ENCODE data around the gene CFAP46.

CFAP46 gene

DNA sequence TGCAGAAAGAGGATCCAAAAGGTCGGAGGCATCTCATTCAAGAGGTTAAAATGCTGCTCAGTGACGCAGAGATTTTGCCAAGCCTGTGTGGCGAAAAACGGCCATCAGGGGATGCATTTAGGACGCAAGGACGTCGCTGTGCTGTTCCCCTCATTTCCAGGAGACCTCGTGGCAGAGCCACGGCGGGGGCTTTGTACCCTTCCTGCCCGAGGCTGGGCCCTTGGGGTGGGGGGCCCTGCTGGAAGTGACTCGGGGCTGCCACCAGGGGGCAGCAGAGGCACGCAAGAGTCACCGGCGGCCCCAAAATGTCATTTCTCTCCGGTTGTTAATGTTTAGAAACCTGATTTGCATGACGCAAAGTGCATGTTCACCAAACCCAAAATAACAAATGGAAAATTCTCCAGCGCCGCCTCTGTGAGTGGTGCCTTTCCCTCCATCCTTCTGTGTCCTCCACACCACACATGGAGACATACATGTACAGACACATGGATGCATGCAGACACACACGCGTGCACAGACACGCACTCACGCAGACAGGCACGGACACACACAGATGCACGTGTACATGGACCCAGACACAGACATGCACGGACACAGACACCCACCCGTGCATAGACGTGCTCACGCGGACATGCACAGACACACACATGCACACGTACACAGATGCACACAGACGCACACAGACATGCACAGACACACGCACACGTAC lies 105.4 kb downstream of the CFAP46 start:
- DNase-seq (ENCODE audit: low read depth), result peak; percentile 38
- H3K4me3 ChIP-seq (ENCODE audit: low read depth, low read length), result no peak overlapping the region
- TF ChIP-seq, protein P1, sequence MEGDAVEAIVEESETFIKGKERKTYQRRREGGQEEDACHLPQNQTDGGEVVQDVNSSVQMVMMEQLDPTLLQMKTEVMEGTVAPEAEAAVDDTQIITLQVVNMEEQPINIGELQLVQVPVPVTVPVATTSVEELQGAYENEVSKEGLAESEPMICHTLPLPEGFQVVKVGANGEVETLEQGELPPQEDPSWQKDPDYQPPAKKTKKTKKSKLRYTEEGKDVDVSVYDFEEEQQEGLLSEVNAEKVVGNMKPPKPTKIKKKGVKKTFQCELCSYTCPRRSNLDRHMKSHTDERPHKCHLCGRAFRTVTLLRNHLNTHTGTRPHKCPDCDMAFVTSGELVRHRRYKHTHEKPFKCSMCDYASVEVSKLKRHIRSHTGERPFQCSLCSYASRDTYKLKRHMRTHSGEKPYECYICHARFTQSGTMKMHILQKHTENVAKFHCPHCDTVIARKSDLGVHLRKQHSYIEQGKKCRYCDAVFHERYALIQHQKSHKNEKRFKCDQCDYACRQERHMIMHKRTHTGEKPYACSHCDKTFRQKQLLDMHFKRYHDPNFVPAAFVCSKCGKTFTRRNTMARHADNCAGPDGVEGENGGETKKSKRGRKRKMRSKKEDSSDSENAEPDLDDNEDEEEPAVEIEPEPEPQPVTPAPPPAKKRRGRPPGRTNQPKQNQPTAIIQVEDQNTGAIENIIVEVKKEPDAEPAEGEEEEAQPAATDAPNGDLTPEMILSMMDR (conservative IDR thresholded peaks at IDR 0.05; ENCODE audit: low read depth, low read length), result peak; percentile 88

- TF ChIP-seq, protein P1 (conservative IDR thresholded peaks at IDR 0.05; ENCODE audit: low read depth, low read length), result no peak
- DNase-seq (ENCODE audit: low read depth), result no peak
- H3K4me3 ChIP-seq (ENCODE audit: low read depth, low read length), result no peak overlapping the region
Observed at GRCh38 chr10:132836248-132836831, 106.0 kb downstream of the CFAP46 start.

DNA sequence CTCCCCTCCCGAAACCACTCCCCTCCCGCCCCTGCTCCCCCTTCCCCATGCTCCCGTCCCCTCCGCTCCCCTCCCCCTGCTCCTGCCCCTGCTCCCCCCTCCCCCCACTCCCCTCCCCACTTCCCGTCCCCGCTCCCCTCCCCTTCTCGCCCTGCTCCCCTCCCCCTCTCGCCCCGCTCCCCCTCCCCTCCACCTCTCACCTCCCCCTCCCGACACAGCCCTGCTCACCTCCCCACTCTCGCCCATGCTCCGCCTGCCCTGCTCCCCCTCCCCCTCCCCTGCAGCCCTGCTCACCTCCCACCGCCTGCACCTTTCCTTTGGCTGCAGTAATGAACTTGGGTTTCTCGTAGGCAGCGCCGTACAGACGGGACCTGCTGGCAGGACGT lies 106.5 kb downstream of the CFAP46 start:
- no peak for DNase-seq (ENCODE audit: low read depth)
- TF ChIP-seq, protein P1 (conservative IDR thresholded peaks at IDR 0.05; ENCODE audit: low read depth, low read length), result no peak
- no peak overlapping the region for H3K4me3 ChIP-seq (ENCODE audit: low read depth, low read length)

DNA sequence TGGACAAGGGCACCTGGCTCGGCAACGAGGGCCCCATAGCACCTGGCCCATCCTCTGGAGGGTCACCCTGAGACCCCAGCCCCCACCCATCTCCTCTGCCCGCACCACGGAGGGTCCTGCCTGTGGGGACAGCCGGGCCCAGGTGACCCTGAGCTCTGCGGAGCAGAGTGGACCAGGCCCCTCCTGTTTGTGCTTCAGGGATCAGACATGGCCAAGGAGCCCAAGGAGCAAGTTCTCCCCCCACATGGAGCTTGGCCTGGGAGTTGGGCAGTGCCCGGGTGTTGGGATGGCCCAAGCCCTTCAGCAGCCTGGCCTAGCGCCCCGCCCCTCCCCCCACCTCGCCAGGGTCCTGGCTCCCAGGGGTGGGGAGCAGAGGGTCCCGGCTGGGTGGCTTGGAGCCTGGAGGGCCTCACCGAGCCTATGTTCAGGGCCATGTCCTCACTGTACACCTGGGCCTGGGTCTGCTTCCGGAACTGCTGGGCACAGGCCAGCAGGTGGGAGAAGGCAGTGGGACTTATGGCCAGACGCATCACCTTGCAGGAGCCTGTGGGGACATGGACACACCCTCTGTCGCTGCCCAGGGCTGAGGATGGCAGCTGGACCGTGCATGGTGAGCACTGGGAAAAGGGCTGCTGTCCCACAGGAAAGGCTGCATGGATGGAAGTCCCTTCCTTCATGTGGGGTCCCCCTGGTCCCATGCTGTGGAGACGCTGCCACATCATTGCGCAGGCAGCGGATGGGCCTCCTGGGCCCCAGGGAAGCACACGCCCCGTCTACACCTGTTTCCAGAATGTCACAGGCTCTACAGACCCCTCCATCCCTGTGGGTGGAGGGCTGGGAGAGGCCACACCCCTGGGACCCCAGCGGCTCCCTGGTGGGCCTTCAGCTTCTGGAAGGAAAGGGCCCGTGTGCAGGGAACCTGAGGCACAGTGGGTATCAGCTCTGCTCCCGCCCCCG lies 107.2 kb downstream of the CFAP46 start:
- no peak for DNase-seq (ENCODE audit: low read depth)

GRCh38 chr10:132834311-132834761 lies 108.0 kb downstream of the CFAP46 start:
- H3K4me3 ChIP-seq (ENCODE audit: low read depth, low read length), result no peak overlapping the region
- no peak for DNase-seq (ENCODE audit: low read depth)
- TF ChIP-seq, protein P1 (conservative IDR thresholded peaks at IDR 0.05; ENCODE audit: low read depth, low read length), result no peak

More for the DNA sequence above, 107.2 kb downstream of the CFAP46 start:
- TF ChIP-seq, protein P1 (conservative IDR thresholded peaks at IDR 0.05; ENCODE audit: low read depth, low read length), result no peak
- H3K4me3 ChIP-seq (ENCODE audit: low read depth, low read length), result no peak overlapping the region

DNA sequence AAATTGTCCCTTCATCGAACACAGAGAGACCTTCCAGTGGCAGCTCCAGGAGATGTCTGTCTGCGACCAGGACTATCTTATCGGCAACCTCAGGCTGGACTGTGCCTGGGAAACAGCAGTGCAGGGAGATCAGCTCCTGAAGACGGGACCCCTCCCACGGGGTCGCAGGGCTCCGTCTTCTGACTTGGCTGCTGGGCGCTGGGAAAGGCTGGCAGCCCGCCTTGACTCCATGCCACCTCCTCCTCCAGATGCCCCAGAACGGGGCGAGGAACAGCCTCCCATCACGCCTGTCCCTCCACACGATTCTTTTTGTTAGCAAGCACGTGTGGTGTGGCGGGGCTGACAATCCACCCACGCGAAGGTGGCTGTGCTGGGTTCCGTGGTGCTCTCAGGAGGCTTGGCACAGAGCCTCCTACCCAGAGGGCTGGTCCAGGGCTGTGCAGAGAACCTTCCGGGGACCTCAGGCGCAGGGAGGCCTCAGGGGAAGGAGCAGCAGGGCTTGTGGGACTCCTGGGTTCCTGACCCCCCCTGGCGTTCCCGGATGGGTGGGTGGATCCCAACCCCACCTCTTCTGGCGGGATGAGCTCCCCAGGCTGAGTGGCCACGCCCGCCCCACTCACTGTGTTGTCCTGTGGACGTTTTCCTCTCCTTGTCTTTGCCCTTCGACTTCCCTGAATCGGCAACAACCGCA lies 108.8 kb downstream of the CFAP46 start:
- no peak for DNase-seq (ENCODE audit: low read depth)
- H3K4me3 ChIP-seq (ENCODE audit: low read depth, low read length), result no peak overlapping the region
- TF ChIP-seq, protein P1 (conservative IDR thresholded peaks at IDR 0.05; ENCODE audit: low read depth, low read length), result no peak
